Measurements from ENCODE around the gene GRIK3. TPM values are rescaled to one million over a fixed set of nuclear protein-coding genes. Genes with fewer than 3 reads are reported as not detected.

GRIK3 gene
- polyA plus RNA-seq, 2 of the 4 experiments (the other 2 are of a cell fraction) = not detected

- FAIRE-seq = no peak
- ChIA-PET POLR2A (no interaction called here), CTCF (no interaction called here)
- H3K4me3 ChIP-seq = no peak overlapping the region
- ATAC-seq = no peak
- DNase-seq (ENCODE audit: low read depth in 1 of 2, low spot score in 1 of 2) = no peak
- H3K27ac ChIP-seq = no peak overlapping the region
- H3K4me1 ChIP-seq = no peaks in the 10 kb centered on the region
- no peaks in the 10 kb centered on the region for H3K9me3 ChIP-seq
- 72% methylated on average over 10 of the region's 11 CpGs for WGBS (ENCODE audit: missing lambda C conversion rate)
- no peak overlapping the region for H3K4me2 ChIP-seq
- TF ChIP-seq FOSL2 (IDR thresholded peaks at IDR 0.05) (no peak), FOSL2 (CRISPR knock-in tag; IDR thresholded peaks at IDR 0.05) (no peak), RCOR1 (IDR thresholded peaks at IDR 0.05; ENCODE audit: low read depth, low read length) (no peak), REST (IDR thresholded peaks at IDR 0.05) (no peak), ATOH8 (CRISPR knock-in tag; IDR thresholded peaks at IDR 0.05; ENCODE audit: low read depth) (no peak), HMGXB4 (CRISPR knock-in tag; IDR thresholded peaks at IDR 0.05; ENCODE audit: borderline replicate concordance) (no peak)
Measured at GRCh38 chr1:36781098-36781497, 253.2 kb downstream of the GRIK3 start.

GRCh38 chr1:36778740-36779139 lies 255.6 kb downstream of the GRIK3 start:
- Histone ChIP-seq H3K4me3 (no peak overlapping the region), H3K27ac (no peak overlapping the region), H3K9me3 (no peaks in the 10 kb centered on the region), H3K4me2 (no peak overlapping the region), H3K4me1 (no peaks in the 10 kb centered on the region)
- WGBS (ENCODE audit: missing lambda C conversion rate) = 60% methylated on average over 5 of the region's 5 CpGs
- FAIRE-seq (no peak), ATAC-seq (no peak), DNase-seq (ENCODE audit: low read depth in 1 of 2, low spot score in 1 of 2) (no peak)
- ChIA-PET CTCF (interaction anchor here (0.7 kb wide), 1 partner anchor 25 kb away, joined by 3 read pairs; no protein-coding TSS in a partner anchor), POLR2A (no interaction called here)
- TF ChIP-seq BHLHE40 (IDR thresholded peaks at IDR 0.05; ENCODE audit: low read depth, low read length) (no peak), POLR2A (IDR thresholded peaks at IDR 0.05; ENCODE audit: low read length) (no peak), MAFK (IDR thresholded peaks at IDR 0.05; ENCODE audit: partially characterized antibody) (no peak), RFX5 (IDR thresholded peaks at IDR 0.05) (no peak), ZC3H11A (IDR thresholded peaks at IDR 0.05) (no peak), HES2 (IDR thresholded peaks at IDR 0.05) (no peak), KDM5A (IDR thresholded peaks at IDR 0.05) (no peak), SMC3 (IDR thresholded peaks at IDR 0.05) (no peak), CEBPB (IDR thresholded peaks at IDR 0.05) (no peak), HEYL (CRISPR knock-in tag; IDR thresholded peaks at IDR 0.05) (no peak), ATOH8 (CRISPR knock-in tag; IDR thresholded peaks at IDR 0.05; ENCODE audit: low read depth) (no peak), ESRRA (IDR thresholded peaks at IDR 0.05; ENCODE audit: borderline replicate concordance, low read length) (no peak), POLR2AphosphoS2 (conservative IDR thresholded peaks at IDR 0.05; ENCODE audit: low read length) (no peak), NPAS2 (CRISPR knock-in tag; IDR thresholded peaks at IDR 0.05; ENCODE audit: borderline replicate concordance) (no peak), SREBF2 (IDR thresholded peaks at IDR 0.05) (no peak), ZSCAN20 (CRISPR knock-in tag; IDR thresholded peaks at IDR 0.05) (no peak), CBX8 (IDR thresholded peaks at IDR 0.05) (no peak), USF2 (IDR thresholded peaks at IDR 0.05) (no peak), EHMT2 (IDR thresholded peaks at IDR 0.05; ENCODE audit: low read depth) (no peak)
